Ectodermal cell (in vitro differentiated cells): ENCODE measurements around the gene PARK7.

ENCODE experiments used
- H3K27ac ChIP-seq: 2 replicates; pipeline ENCODE4 v1.7.0; 2013; ENCODE audit warnings: mild to moderate bottlenecking, low read depth, low read length; ENCODE audit not compliant: insufficient read depth, poor library complexity, severe bottlenecking
- H3K27me3 ChIP-seq: 2 replicates; pipeline ENCODE4 v1.7.0; 2013; ENCODE audit warnings: mild to moderate bottlenecking, low read length; ENCODE audit not compliant: insufficient read depth, control insufficient read depth, poor library complexity, severe bottlenecking
- H3K36me3 ChIP-seq: one replicate; pipeline ENCODE4 v1.7.0; 2013; ENCODE audit warnings: low read length; ENCODE audit not compliant: control insufficient read depth, insufficient read depth
- H3K4me1 ChIP-seq: one replicate; pipeline ENCODE4 v1.7.0; 2013; ENCODE audit warnings: low read length; ENCODE audit not compliant: control insufficient read depth, insufficient read depth
- H3K4me3 ChIP-seq: 2 replicates; pipeline ENCODE4 v1.7.0; 2013; ENCODE audit warnings: low read depth, low read length, control low read depth; ENCODE audit not compliant: insufficient read depth
- H3K9me3 ChIP-seq: 2 replicates; pipeline ENCODE4 v1.7.0; 2013; ENCODE audit warnings: mild to moderate bottlenecking, low read length, moderate library complexity; ENCODE audit not compliant: control insufficient read depth
- WGBS, 2 experiments: methylation state at CpG; one replicate each; pipeline ENCODE4 v1.1.7; 2013; ENCODE audit warnings: missing lambda C conversion rate in 2 of 2; 5-methylcytosine and 5-hydroxymethylcytosine counted together

The PARK7 gene

GRCh38 chr1:8023995-8024313, 62.4 kb downstream of the PARK7 start:
- no peak overlapping the region for H3K4me3 ChIP-seq
- H3K4me1 ChIP-seq: peaks cover 61% of the 10 kb centered on the region
- 70 to 80% methylated on average over 1 of the region's 1 CpG for WGBS, 2 experiments
- no peaks in the 10 kb centered on the region for H3K9me3 ChIP-seq
- H3K27ac ChIP-seq: no peak overlapping the region
- H3K27me3 ChIP-seq: peaks cover 20% of the 10 kb centered on the region
- H3K36me3 ChIP-seq: no peaks in the 10 kb centered on the region

- WGBS, 2 experiments: 84 to 85% methylated on average over 3 of the region's 3 CpGs
- H3K27me3 ChIP-seq: peaks cover 20% of the 10 kb centered on the region
- H3K9me3 ChIP-seq: no peaks in the 10 kb centered on the region
- H3K27ac ChIP-seq: no peak overlapping the region
- no peaks in the 10 kb centered on the region for H3K36me3 ChIP-seq
- H3K4me3 ChIP-seq: no peak overlapping the region
- peaks cover 57% of the 10 kb centered on the region for H3K4me1 ChIP-seq
Observed at GRCh38 chr1:8024329-8024728, 62.8 kb downstream of the PARK7 start.

DNA sequence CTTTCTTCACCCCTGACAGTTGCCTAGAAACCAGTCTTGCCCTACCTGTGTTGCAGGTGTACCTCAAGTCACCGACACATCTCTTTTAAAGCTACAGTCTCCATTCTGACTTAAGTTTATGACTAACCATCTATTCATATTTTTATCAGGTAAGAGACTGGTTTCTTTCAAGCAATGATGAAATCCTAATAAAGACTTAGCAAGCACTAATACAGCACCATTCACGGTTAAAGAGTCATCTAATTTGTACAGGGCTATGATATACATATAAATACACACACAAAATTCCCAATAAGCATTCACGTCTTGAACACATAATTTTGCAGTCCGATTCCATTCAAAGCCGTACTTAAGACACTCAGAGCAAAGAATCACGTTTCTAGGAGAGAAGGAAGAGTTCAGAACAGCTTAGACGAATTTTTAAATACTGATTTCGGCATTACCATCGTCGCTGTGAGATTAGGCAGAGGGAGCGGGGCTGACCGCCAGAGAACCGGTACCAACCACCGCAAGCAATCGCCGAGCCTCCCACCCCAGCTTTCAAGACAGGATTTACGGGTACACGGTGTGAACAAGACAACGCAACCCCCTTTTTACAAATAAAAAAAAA, 63.7 kb downstream of the PARK7 start:
- H3K4me1 ChIP-seq: peaks cover 49% of the 10 kb centered on the region
- no peaks in the 10 kb centered on the region for H3K36me3 ChIP-seq
- H3K27me3 ChIP-seq: peaks cover 20% of the 10 kb centered on the region
- 3 to 6% methylated on average over 19 of the region's 19 CpGs for WGBS, 2 experiments
- no peaks in the 10 kb centered on the region for H3K9me3 ChIP-seq
- H3K27ac ChIP-seq: no peak overlapping the region
- H3K4me3 ChIP-seq: peak overlapping the region; percentile 84

DNA sequence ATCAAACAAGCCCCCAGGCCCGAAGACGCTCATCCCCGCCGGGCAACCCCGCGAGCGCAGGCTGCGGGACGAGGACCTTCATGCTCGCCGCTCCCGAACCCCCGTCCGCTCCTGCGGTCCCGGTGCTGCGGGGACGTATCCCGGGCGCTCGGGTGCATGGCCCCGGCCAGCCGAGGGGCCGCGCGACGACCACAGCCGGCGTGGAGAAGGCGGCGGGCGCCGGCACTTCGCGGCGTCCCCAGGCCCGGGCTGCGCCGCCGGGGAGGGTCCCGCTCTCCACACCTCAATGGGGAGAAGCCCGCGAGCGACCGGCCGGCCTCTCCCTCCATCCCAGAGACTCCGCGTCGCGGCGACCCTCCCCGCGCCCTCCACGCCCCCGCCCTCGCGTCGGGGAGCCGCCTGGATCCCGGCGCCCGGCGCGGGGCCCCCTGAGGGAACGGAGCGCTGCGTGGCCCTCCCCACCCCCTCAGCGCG, 64.2 kb downstream of the PARK7 start:
- peaks cover 20% of the 10 kb centered on the region for H3K27me3 ChIP-seq
- WGBS, 2 experiments: 0% methylated on average over 69 of the region's 69 CpGs
- peak overlapping the region; percentile 64 for H3K27ac ChIP-seq
- no peaks in the 10 kb centered on the region for H3K9me3 ChIP-seq
- H3K4me3 ChIP-seq: peak overlapping the region; percentile 84
- no peaks in the 10 kb centered on the region for H3K36me3 ChIP-seq
- H3K4me1 ChIP-seq: peaks cover 44% of the 10 kb centered on the region

- H3K4me1 ChIP-seq: peaks cover 37% of the 10 kb centered on the region
- no peaks in the 10 kb centered on the region for H3K9me3 ChIP-seq
- H3K27ac ChIP-seq: peak within 1 kb of the TSS; percentile 64
- no peaks in the 10 kb centered on the region for H3K36me3 ChIP-seq
- 5 to 6% methylated on average over 98 of the region's 98 CpGs for WGBS, 2 experiments
- H3K27me3 ChIP-seq: peaks cover 20% of the 10 kb centered on the region
- peak within 1 kb of the TSS; percentile 84 for H3K4me3 ChIP-seq
Observed at GRCh38 chr1:8026153-8026975, 64.9 kb downstream of the PARK7 start, which contains the start of gene ERRFI1. Gene ERRFI1, minus strand, starts transcription at chr1:8026309. Its CDS starts 10,690 bp downstream, at chr1:8015619.

GRCh38 chr1:8026976-8027747, 65.7 kb downstream of the PARK7 start:
- WGBS, 2 experiments: 66 to 71% methylated on average over 25 of the region's 25 CpGs
- Histone ChIP-seq H3K27ac (no peak overlapping the region), H3K27me3 (peaks cover 20% of the 10 kb centered on the region), H3K4me1 (peaks cover 34% of the 10 kb centered on the region), H3K4me3 (peak overlapping the region; percentile 84), H3K36me3 (no peaks in the 10 kb centered on the region), H3K9me3 (no peaks in the 10 kb centered on the region)

DNA sequence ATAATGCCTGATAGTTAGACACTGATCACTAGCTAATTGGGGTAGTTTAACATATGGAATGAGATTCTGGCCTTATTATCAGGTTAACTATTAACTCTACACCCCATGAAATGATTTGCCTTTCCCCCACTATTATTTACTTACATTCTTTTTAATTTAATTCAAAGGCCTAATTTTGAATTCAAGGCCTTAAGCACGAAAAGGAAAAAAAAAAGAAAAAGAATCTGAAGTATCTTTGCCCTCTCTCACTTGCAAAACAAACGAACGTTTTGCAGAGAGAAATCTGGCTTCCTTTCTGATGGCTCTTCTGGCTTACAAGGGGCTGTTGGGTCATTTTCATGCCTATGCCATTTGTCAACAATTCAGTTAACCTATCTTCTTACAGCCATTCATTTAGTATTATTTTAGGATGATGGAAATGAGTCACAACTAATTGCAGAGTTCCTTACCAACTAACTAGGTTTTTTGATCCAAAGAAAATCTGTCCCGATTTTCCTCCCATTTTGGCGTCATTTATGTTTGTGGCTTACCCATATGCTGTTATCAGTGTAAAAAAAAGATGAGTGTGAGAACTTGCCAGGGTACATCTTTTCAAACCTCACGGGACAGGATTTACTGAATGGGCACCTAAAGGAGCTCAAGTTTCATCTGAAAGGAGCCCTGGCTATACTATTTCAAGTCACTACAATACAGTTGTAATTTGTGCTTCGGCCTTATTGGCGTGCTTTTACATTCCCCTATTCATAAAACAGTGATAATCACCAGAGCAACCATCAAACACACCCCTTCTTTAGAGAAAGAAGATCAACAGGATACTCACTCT, 66.4 kb downstream of the PARK7 start:
- Histone ChIP-seq H3K27ac (no peak overlapping the region), H3K4me3 (no peak overlapping the region), H3K27me3 (peaks cover 20% of the 10 kb centered on the region)

GRCh38 chr1:8028571-8028910, 67.0 kb downstream of the PARK7 start:
- Histone ChIP-seq H3K27me3 (peaks cover 20% of the 10 kb centered on the region), H3K4me1 (peaks cover 24% of the 10 kb centered on the region), H3K27ac (no peak overlapping the region), H3K36me3 (no peaks in the 10 kb centered on the region), H3K9me3 (no peaks in the 10 kb centered on the region), H3K4me3 (no peak overlapping the region)
- WGBS, 2 experiments: 88 to 100% methylated on average over 1 of the region's 1 CpG

More for the DNA sequence above, 66.4 kb downstream of the PARK7 start:
- 69 to 70% methylated on average over 8 of the region's 8 CpGs for WGBS, 2 experiments
- Histone ChIP-seq H3K9me3 (no peaks in the 10 kb centered on the region), H3K36me3 (no peaks in the 10 kb centered on the region), H3K4me1 (peaks cover 28% of the 10 kb centered on the region)

GRCh38 chr1:8031176-8031785, 69.8 kb downstream of the PARK7 start:
- Histone ChIP-seq H3K4me3 (no peak overlapping the region), H3K27me3 (peaks cover 11% of the 10 kb centered on the region), H3K36me3 (no peaks in the 10 kb centered on the region), H3K27ac (no peak overlapping the region), H3K4me1 (peaks cover 19% of the 10 kb centered on the region), H3K9me3 (no peaks in the 10 kb centered on the region)
- WGBS, 2 experiments: 82 to 90% methylated on average over 8 to 9 of the region's 9 CpGs
